ENCODE results near the gene APBA3.

Gene APBA3

GRCh38 chr19:3785938-3786824, 24.7 kb upstream of the APBA3 start, which contains the start of gene MATK:
MATK (minus strand) TSS chr19:3786381; CDS start chr19:3785135, 1,246 bp downstream.
- DNase-seq (ENCODE audit: low spot score), result no peak

GRCh38 chr19:3785451-3785937, 24.0 kb upstream of the APBA3 start:
- no peak for DNase-seq (ENCODE audit: low spot score)

DNA sequence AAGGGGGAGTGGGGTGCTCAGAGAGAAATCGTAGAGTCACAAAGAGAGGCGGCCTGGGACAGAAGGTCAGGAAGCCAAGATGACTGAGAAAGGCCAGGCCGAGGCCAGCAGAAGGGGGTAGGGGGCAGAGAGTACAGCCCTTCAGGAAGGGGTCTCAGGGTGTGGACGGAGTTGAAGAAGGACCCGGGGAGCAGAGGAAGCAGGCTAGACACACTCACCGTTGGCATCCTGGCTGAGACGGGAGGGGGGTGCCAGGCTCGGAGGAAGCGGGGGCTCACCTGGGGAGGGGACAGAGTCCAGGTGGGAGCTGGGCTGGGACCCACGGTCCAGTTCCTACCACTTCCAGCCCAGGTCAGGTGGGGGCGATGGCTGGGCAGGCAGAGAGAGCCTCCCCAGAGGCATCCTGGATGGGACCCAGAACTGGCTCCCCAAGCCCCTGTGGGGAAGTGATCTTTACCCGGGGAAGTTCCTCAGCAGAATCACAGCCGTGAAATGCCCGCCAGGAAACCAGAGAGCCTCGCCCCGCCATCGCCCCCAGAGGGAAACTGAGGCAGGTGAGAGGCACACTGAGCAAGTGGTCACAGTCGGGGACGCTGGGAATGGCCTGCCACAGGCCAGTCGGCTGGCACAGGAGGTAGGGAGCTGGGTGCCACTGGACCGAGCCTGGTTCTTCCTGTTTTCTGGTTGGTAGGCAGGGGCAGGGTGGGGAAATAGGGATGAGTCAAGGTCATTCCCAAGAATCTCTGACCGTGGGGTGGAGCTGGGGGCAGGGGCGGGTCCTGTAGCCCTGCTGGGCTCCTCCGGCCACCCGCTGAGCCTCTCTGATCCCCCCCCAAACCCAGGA, 23.3 kb upstream of the APBA3 start:
- no peak for DNase-seq (ENCODE audit: low spot score)

- DNase-seq (ENCODE audit: low spot score), result no peak
Measured at GRCh38 chr19:3783660-3784584, 22.4 kb upstream of the APBA3 start.

DNA sequence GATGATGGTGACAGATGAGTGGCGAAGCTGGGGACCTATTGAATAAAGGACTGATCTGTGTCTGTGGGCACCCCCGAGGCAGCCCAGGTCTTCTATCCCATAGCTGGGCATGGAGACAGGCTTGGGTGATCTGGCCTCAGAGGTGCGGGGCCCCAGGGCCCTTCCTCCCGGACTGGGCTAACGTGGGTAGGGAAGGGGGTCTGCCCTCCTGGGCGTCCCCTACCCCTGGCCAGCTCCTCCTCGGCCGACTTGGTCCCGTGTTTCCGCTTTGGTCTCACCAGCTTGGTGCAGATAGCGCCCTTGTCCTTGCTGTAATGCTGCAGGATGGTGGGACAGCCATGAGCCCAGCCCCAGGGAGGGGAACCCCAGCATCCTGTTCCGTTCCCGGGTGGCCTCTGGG, 21.4 kb upstream of the APBA3 start:
- no peak for DNase-seq (ENCODE audit: low spot score)

GRCh38 chr19:3782330-3782729, 20.8 kb upstream of the APBA3 start:
- no peak for DNase-seq (ENCODE audit: low spot score)

DNA sequence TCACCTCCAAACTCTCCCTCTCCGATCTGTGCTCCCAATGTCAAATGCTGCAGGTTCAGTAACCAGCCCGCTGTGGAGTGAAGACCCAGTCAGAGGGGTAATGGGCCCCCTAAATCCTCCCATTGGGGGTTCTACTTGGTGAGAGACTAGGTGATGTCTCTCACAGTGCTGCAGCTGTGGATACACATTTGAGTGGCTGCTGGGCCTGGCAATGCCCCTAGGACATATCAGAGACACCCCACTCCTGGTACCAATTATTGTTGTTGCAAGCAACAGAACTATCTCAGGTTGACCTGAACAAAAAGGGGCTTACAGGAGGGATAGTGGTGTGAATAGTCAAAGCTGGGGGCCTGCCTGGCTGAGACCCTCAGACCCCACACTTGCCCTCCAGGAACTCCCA, 20.1 kb upstream of the APBA3 start:
- no peak for DNase-seq (ENCODE audit: low spot score)

GRCh38 chr19:3780786-3781304, 19.4 kb upstream of the APBA3 start:
- no peak for DNase-seq (ENCODE audit: low spot score)

DNA sequence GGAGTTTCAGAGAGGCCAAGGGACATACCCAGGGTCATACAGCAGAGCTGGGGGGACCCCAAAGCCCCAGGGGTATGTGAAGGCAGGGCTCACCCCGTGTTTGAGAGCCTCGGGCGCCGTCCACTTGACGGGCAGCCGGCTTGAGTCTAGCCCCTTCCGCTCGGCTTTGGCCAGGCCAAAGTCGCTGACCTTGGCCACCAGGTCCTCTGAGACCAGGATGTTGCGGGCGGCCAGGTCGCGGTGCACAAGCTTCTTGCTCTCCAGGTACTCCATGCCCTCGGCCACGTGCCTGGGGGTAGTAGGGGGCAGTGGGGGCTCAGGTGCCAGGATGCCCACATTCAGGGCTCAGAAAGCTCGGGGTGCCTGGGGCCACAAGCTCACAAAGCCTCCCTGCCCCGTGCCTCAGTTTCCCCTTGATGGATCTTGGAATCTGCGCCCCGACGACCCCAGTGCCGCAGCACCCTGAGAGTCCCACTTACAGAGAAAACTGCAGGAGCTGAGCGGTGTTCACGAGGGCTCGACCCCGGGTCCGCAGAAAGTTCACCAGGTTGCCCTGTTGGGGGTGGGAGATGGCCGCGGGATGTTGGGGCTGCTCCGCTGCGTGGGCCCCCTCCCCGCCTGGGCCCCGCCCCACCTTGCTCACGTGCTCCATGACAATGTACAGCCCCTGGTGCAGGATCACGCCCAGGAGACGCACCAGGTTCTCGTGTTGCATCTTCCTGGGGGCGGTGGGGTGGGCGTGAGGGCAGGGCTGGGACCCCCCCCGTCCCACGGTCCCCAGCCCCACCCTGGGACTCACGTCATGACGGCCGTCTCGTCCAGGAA, 17.6 kb upstream of the APBA3 start:
- no peak for DNase-seq (ENCODE audit: low spot score)

- no peak for DNase-seq (ENCODE audit: low spot score)
Measured at GRCh38 chr19:3778104-3778867, 16.8 kb upstream of the APBA3 start.

- no peak for DNase-seq (ENCODE audit: low spot score)
Measured at GRCh38 chr19:3776479-3777040, 15.1 kb upstream of the APBA3 start.

- DNase-seq (ENCODE audit: low spot score), result no peak
Measured at GRCh38 chr19:3775831-3776230, 14.3 kb upstream of the APBA3 start.

DNA sequence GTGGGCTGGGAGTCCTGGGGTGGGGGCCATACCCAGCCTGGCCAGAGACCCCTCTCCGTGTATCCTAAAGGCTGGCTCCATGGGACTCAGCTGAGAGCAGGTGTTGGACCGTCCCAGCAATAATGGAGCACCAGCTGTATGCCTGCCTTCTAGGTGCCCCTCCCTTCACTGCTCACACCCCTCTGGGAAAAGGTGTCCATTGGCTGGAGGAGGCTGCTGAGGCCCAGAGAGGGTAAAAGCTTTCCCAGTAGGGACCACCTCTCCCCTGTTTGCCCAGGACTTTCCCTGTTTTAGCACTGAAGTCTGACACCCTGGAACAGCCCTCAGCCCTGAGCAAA, 13.9 kb upstream of the APBA3 start:
- no peak for DNase-seq (ENCODE audit: low spot score)

GRCh38 chr19:3774621-3775373, 13.3 kb upstream of the APBA3 start:
- DNase-seq (ENCODE audit: low spot score), result no peak

DNA sequence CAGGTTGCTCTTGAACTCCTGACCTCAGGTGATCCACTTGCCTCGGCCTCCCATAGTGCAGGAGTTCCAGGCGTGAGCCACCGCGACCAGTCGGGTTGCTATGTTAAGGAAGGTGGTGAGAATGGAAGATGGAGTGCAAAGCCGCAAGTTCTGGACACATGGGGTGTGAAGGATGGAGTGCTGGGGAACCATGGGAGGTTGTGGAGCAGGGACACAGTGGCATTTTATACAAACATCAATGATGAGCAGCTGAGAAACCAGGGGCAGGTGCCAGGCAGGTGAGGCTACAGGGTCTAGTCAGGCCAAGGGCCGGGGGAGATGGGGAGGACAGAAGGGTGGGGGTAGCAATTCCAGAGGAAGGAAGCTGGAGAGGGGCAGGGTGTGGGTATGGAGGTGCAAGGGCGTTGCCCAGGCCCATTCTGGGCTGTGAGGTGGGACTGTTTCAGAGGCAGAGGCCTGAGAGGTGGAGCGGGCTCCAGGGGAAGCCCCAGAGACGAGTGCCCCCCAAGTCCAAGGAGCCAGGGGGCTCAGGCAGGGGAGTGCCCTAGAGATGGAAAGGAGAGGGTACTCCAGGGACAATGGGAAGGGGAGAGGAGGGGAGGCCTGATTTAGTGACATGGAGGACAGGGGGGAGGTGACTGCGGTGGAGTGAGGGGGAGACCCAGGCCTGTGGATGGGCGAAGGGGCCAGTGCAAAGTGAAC, 12.5 kb upstream of the APBA3 start:
- DNase-seq (ENCODE audit: low spot score), result no peak

DNA sequence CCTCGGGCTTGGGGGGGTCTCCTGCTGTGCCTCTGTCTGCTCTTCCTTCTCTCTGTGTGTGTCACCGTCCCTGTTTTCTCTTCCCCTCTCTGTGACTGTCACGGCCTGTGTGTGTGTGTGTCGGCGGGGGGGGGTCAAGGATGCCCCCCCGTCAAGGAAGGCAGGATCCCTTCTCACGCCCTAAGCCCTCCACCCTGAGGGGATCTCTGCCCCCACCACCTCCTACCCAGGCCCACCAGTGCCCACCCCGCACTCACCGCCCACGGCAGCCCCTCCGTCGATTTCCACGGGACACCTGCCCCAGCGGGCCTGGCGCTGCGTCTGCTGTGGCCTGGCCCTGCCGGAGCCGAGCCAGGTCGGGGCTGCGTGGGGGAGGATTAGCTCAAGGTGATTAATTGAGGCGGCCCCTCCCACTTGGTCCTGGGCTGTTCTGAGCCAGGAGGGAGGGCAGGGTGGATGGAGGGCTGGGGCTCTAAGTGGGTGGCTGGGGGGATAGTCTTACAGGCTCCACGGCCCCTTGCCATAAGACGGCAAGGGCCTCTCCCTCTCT, 10.5 kb upstream of the APBA3 start, which contains the start of gene RAX2:
Gene RAX2, minus strand, starts transcription at position 323 of the 550 bp plus-strand sequence. CDS start 486 bp downstream, outside the sequence.
- no peak for DNase-seq (ENCODE audit: low spot score)

DNA sequence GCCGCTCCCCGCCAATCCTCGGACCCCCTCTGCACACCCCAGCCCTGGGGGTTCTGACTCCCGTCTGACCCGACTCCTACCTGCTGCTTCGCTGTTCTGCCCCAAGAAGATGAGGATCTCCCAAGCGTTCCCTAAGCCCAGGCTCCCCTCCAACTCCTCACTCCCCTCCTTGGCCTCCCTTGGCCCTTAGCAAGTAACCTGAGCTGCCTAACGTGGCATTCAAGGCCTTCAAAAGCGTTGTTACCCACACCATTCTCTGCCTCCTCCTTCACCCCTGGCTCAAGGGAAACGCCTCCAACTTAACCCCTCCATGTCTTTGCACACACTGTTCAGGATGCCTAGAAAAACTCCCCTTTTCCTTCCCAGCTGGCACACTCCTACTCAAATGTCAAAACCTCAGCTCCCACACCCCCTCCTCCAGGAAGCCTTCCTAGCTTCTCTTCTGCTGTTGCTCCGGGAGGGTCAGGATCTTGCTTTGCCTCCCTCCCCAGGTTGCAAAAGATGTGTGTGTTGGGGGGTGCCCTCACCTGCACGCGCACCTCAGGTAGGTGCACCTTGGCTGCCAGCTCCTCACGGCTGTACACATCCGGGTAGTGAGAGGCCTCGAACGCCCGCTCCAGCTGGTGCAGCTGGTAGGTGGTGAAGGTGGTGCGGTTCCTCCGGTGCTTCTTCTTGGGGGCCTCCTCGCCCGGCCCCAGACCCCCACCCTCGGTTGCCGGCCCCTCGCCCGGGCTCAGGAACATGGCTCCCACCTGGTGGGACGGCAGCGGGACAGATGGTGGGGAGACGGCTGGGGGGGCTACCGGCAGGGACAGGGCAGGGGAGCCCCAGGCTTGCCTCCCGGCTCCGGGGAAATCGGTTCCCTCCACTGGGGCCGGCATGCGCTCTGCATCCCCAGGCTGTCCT, 9.8 kb upstream of the APBA3 start:
- no peak for DNase-seq (ENCODE audit: low spot score)
